ENCODE measurements around the gene ZBTB3. TPM values are rescaled to one million over a fixed set of nuclear protein-coding genes. Genes with fewer than 3 reads are reported as not detected.
"Not testable (repeated sequence)": the region's sequence is repeated elsewhere in the genome, so short reads cannot be mapped to it uniquely, and the experiment has no call there.

Gene ZBTB3
- total RNA-seq, 1 donor from 2014 or later, result 16.8 TPM

DNA sequence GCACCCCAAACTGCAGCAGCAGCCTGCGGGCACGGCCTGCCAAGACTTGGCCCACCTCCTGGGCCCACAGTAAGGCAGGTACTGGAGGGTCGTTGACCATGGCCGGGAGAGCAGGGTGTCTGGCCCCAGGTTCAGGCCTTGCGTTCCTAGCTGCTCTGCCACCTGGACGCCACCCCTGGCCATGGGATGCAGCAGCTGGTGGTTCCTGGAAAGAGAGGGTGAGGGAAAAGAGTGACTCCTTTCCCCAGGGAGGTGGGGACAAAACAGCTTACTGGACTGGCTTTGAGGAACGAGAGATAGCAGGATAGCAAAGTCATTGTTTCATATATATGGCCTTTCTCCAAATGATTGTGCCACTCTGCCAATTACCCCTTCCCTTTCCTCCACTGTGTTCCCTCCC is 48.5 kb downstream of the ZBTB3 start:
- peak overlapping the region; percentile 77 for H3K4me3 ChIP-seq (ENCODE audit: low read depth, low read length)
- TF ChIP-seq, protein P1, sequence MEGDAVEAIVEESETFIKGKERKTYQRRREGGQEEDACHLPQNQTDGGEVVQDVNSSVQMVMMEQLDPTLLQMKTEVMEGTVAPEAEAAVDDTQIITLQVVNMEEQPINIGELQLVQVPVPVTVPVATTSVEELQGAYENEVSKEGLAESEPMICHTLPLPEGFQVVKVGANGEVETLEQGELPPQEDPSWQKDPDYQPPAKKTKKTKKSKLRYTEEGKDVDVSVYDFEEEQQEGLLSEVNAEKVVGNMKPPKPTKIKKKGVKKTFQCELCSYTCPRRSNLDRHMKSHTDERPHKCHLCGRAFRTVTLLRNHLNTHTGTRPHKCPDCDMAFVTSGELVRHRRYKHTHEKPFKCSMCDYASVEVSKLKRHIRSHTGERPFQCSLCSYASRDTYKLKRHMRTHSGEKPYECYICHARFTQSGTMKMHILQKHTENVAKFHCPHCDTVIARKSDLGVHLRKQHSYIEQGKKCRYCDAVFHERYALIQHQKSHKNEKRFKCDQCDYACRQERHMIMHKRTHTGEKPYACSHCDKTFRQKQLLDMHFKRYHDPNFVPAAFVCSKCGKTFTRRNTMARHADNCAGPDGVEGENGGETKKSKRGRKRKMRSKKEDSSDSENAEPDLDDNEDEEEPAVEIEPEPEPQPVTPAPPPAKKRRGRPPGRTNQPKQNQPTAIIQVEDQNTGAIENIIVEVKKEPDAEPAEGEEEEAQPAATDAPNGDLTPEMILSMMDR (conservative IDR thresholded peaks at IDR 0.05; ENCODE audit: low read depth, low read length), result peak; percentile 20
- no peak for DNase-seq (ENCODE audit: low read depth)

DNA sequence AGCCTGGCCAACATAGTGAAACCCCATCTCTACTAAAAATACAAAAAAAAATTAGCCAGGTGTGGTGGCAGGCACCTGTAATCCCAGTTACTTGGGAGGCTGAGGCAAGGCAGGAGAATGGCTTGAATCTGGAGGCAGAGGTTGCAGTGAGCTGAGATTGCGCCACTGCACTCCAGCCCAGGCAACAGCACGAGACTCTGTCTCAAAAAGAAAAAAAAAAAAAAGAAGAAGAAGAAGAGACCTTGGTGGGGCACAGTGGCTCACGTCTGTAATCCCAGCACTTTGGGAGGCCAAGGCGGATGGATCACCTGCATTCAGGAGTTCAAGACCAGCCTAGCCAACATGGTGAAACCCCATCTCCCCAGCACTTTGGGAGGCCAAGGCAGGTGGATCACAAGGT is 50.0 kb downstream of the ZBTB3 start:
- H3K4me3 ChIP-seq (ENCODE audit: low read depth, low read length); DNase-seq (ENCODE audit: low read depth): not testable (repeated sequence)

DNA sequence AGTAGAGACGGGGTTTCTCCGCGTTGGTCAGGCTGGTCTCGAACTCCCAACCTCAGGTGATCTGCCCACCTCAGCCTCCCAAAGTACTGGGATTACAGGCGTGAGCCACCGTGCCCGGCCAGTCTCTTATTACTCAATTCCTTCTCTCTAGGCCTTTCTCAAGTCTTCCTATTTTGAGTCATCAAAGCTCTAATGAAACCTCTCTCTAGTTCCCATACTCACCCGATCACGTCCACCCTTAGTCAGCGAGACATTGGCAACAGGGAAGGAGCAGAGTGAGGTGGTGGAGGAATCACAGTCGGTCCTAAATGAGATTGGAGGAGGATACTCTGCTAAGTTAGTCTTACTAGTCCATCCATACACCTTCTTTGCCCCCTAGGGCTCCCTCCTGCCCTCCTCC is 51.7 kb downstream of the ZBTB3 start:
- no peak overlapping the region for H3K4me3 ChIP-seq (ENCODE audit: low read depth, low read length)
- no peak for DNase-seq (ENCODE audit: low read depth)
- TF ChIP-seq, protein P1 (conservative IDR thresholded peaks at IDR 0.05; ENCODE audit: low read depth, low read length), result no peak

Other genes starting within 250 kb of the ZBTB3 start
- 198 and 296 TPM in 2 replicates for gene AHNAK, start 207.4 kb downstream of the ZBTB3 start, total RNA-seq
- 2,115 and 2,170 TPM in 2 replicates for gene EEF1G, start 180.3 kb downstream of the ZBTB3 start, total RNA-seq
- 9.4 and 10.1 TPM in 2 replicates for gene TUT1, start 162.6 kb downstream of the ZBTB3 start, total RNA-seq
- 109 and 153 TPM in 2 replicates for gene MTA2, start 152.3 kb downstream of the ZBTB3 start, total RNA-seq
- 29.7 and 31.8 TPM in 2 replicates for gene EML3, start 141.4 kb downstream of the ZBTB3 start, total RNA-seq
- gene ROM1, start 140.9 kb downstream of the ZBTB3 start, total RNA-seq, result 1.2 and 1.4 TPM in 2 replicates
- 43.6 and 67.7 TPM in 2 replicates for gene B3GAT3, start 132.2 kb downstream of the ZBTB3 start, total RNA-seq
- gene GANAB, start 107.5 kb downstream of the ZBTB3 start, total RNA-seq, result 191 and 281 TPM in 2 replicates
- gene INTS5, start 100.9 kb downstream of the ZBTB3 start, total RNA-seq, result 19.4 and 26.5 TPM in 2 replicates
- gene C11orf98, start 89.0 kb downstream of the ZBTB3 start, total RNA-seq, result 125 and 129 TPM in 2 replicates
- 21.0 and 26.3 TPM in 2 replicates for gene CSKMT, start 88.8 kb downstream of the ZBTB3 start, total RNA-seq
- 18.6 and 27.9 TPM in 2 replicates for gene UQCC3, start 82.5 kb downstream of the ZBTB3 start, total RNA-seq
- gene LBHD1, start 81.9 kb downstream of the ZBTB3 start, total RNA-seq, result 2.2 and 3.0 TPM in 2 replicates
- gene UBXN1, start 75.1 kb downstream of the ZBTB3 start, total RNA-seq, result 162 and 235 TPM in 2 replicates
- not detected in 2 replicates for gene LRRN4CL, start 64.6 kb downstream of the ZBTB3 start, total RNA-seq
- 42.1 and 96.6 TPM in 2 replicates for gene BSCL2, start 46.7 kb downstream of the ZBTB3 start, total RNA-seq
- gene GNG3, start 46.5 kb downstream of the ZBTB3 start, total RNA-seq, result not detected in 2 replicates
- gene HNRNPUL2, start 26.7 kb downstream of the ZBTB3 start, total RNA-seq, result 8.0 and 8.5 TPM in 2 replicates
- gene TTC9C, start 25.7 kb downstream of the ZBTB3 start, total RNA-seq, result 35.7 and 39.1 TPM in 2 replicates
- 88.2 and 137 TPM in 2 replicates for gene POLR2G, start 7.4 kb upstream of the ZBTB3 start, total RNA-seq
- 12.4 and 26.8 TPM in 2 replicates for gene TAF6L, start 17.2 kb upstream of the ZBTB3 start, total RNA-seq
- 52.8 and 97.7 TPM in 2 replicates for gene TMEM179B, start 33.2 kb upstream of the ZBTB3 start, total RNA-seq
- gene TMEM223, start 37.8 kb upstream of the ZBTB3 start, total RNA-seq, result 51.1 and 58.9 TPM in 2 replicates
- 49.4 and 56.3 TPM in 2 replicates for gene NXF1, start 51.3 kb upstream of the ZBTB3 start, total RNA-seq
- 21.2 and 28.6 TPM in 2 replicates for gene STX5, start 77.9 kb upstream of the ZBTB3 start, total RNA-seq
- not detected in 2 replicates for gene TEX54, start 78.7 kb upstream of the ZBTB3 start, total RNA-seq
- gene WDR74, start 85.4 kb upstream of the ZBTB3 start, total RNA-seq, result 55.3 and 87.4 TPM in 2 replicates
- gene SLC3A2, start 126.7 kb upstream of the ZBTB3 start, total RNA-seq, result 97.4 and 219 TPM in 2 replicates
- gene CHRM1, start 167.2 kb upstream of the ZBTB3 start, total RNA-seq, result not detected in 2 replicates
- gene SLC22A6, start 230.8 kb upstream of the ZBTB3 start, total RNA-seq, result not detected in 2 replicates

All from epithelial cell of proximal tubule (primary cell).